ENCODE measurements around the gene TMEM63A. TPM values are rescaled to one million over a fixed set of nuclear protein-coding genes. Genes with fewer than 3 reads are reported as not detected.

TMEM63A gene
- total and polyA plus RNA-seq, 2 of the 13 experiments (the other 11 are each of a cell fraction or from before 2014, with no cell fraction given) = 23.9 to 53.3 TPM

- TF ChIP-seq GFI1 (CRISPR knock-in tag; IDR thresholded peaks at IDR 0.05; ENCODE audit: borderline replicate concordance) = no peak
- TF ChIP-seq ZNF512 (CRISPR knock-in tag; IDR thresholded peaks at IDR 0.05) = no peak
- TF ChIP-seq MBNL3 (CRISPR knock-in tag; conservative IDR thresholded peaks at IDR 0.05) = no peak
- TF ChIP-seq NONO (IDR thresholded peaks at IDR 0.05) = no peak
- TF ChIP-seq NONO (CRISPR knock-in tag; conservative IDR thresholded peaks at IDR 0.05) = no peak
- no peak for TF ChIP-seq MLLT10 (CRISPR knock-in tag; IDR thresholded peaks at IDR 0.05)
- TF ChIP-seq NAIF1 (CRISPR knock-in tag; IDR thresholded peaks at IDR 0.05; ENCODE audit: borderline replicate concordance) = no peak
- TF ChIP-seq SRSF4 (IDR thresholded peaks at IDR 0.05; ENCODE audit: low read depth, low read length, poor library complexity, severe bottlenecking) = no peak
- peak; percentile 91 for TF ChIP-seq ZNF740 (CRISPR knock-in tag; IDR thresholded peaks at IDR 0.05)
- peak; percentile 61 for TF ChIP-seq RBFOX2 (IDR thresholded peaks at IDR 0.05; ENCODE audit: low read depth, low read length)
- no peak for TF ChIP-seq TGIF2 (CRISPR knock-in tag; IDR thresholded peaks at IDR 0.05)
- no peak for TF ChIP-seq ZNF766 (CRISPR knock-in tag; IDR thresholded peaks at IDR 0.05; ENCODE audit: borderline replicate concordance)
- no peak for TF ChIP-seq ATF7-NPFF (CRISPR knock-in tag; IDR thresholded peaks at IDR 0.05; ENCODE audit: low read depth)
- no peak for TF ChIP-seq HMG20A (CRISPR knock-in tag; IDR thresholded peaks at IDR 0.05; ENCODE audit: borderline replicate concordance)
- TF ChIP-seq PRDM10 (CRISPR knock-in tag; IDR thresholded peaks at IDR 0.05; ENCODE audit: low read depth) = no peak
- no peak for TF ChIP-seq MAFF (IDR thresholded peaks at IDR 0.05; ENCODE audit: low read depth, low read length)
- no peak for TF ChIP-seq EHMT2 (IDR thresholded peaks at IDR 0.05; ENCODE audit: borderline replicate concordance, low read depth, low read length)
- TF ChIP-seq ZNF296 (CRISPR knock-in tag; conservative IDR thresholded peaks at IDR 0.05) = no peak
- TF ChIP-seq ZNF34 (CRISPR knock-in tag; IDR thresholded peaks at IDR 0.05; ENCODE audit: borderline replicate concordance) = no peak
- no peak for TF ChIP-seq PHF20 (CRISPR knock-in tag; IDR thresholded peaks at IDR 0.05)
- TF ChIP-seq HINFP (CRISPR knock-in tag; IDR thresholded peaks at IDR 0.05; ENCODE audit: low read depth) = no peak; the same call in 1 of the 2 replicates
- no peak for TF ChIP-seq HHEX (CRISPR knock-in tag; IDR thresholded peaks at IDR 0.05)
- TF ChIP-seq ZNF775 (CRISPR knock-in tag; IDR thresholded peaks at IDR 0.05; ENCODE audit: borderline replicate concordance) = no peak
- no peak for TF ChIP-seq SMAD3 (CRISPR knock-in tag; IDR thresholded peaks at IDR 0.05)
Observed at GRCh38 chr1:225845571-225846259, 36.5 kb downstream of the TMEM63A start (continued).

Data from HepG2 (cell line).